PC-3 (cell line): ENCODE results near the gene SHPK. TPM values are rescaled to one million over a fixed set of nuclear protein-coding genes. Genes with fewer than 3 reads are reported as not detected.
"Not testable (repeated sequence)": the region's sequence is repeated elsewhere in the genome, so short reads cannot be mapped to it uniquely, and the experiment has no call there.

ENCODE experiments used
- ATAC-seq: fragments of 200-7000 bp; cut with Tn5 transposase; 2 replicates; pipeline ENCODE4 v1.9.1; 2020; ENCODE audit warnings: mild to moderate bottlenecking, moderate library complexity
- BruUV-seq: library from RNA; stranded (reverse); fragments of 400-500 nt; replicated peaks from 2 replicates; lab custom pipeline; 2021; lab: Mats Ljungman, UMichigan
- CTCF ChIA-PET: fragments of 300-600 bp; sonication (Branson Sonifier 250); formaldehyde crosslinking; loops from one replicate; lab custom pipeline; 2022; ENCODE audit warnings: antibody characterized with exemption; lab: Charles Lee
- POLR2A ChIA-PET: fragments of 300-600 bp; sonication (Branson Sonifier 250); formaldehyde crosslinking; loops from one replicate; lab custom pipeline; 2022; ENCODE audit warnings: antibody characterized with exemption; ENCODE audit not compliant: unreplicated experiment; lab: Charles Lee
- DNase-seq: peaks from one replicate; pipeline ENCODE4 v3.0.0-alpha.2; 2015
- H2AFZ ChIP-seq: fragments of 300-600 bp; sonication (generic); 2 replicates; pipeline ENCODE4 v1.6.0; 2016; ENCODE audit warnings: antibody characterized with exemption, low read length
- H3F3A ChIP-seq: fragments of 300-600 bp; sonication (generic); one replicate; pipeline ENCODE4 v1.6.0; 2017; ENCODE audit warnings: antibody characterized with exemption, low read length, control low read depth, mild to moderate bottlenecking; ENCODE audit not compliant: unreplicated experiment
- H3K27ac ChIP-seq: fragments of 300-600 bp; sonication (generic); 2 replicates; pipeline ENCODE4 v1.5.1; 2016; ENCODE audit warnings: mild to moderate bottlenecking, low read length
- H3K27me3 ChIP-seq: fragments of 300-600 bp; sonication (generic); 2 replicates; pipeline ENCODE4 v1.6.1; 2016; ENCODE audit warnings: low read length, mixed read lengths
- H3K36me3 ChIP-seq: fragments of 300-600 bp; sonication (generic); 2 replicates; pipeline ENCODE4 v1.6.1; 2016; ENCODE audit warnings: low read depth, mixed run types, low read length, mixed read lengths
- H3K4me1 ChIP-seq: fragments of 300-600 bp; sonication (generic); 2 replicates; pipeline ENCODE4 v1.5.1; 2016; ENCODE audit warnings: low read length; ENCODE audit not compliant: insufficient read depth
- H3K4me2 ChIP-seq: fragments of 300-600 bp; sonication (generic); 2 replicates; pipeline ENCODE4 v1.6.0; 2016; ENCODE audit warnings: low read length
- H3K4me3 ChIP-seq: fragments of 300-600 bp; sonication (generic); 2 replicates; pipeline ENCODE4 v1.5.1; 2016; ENCODE audit warnings: mild to moderate bottlenecking, low read length, mixed read lengths
- H3K79me2 ChIP-seq: fragments of 300-600 bp; sonication (generic); 2 replicates; pipeline ENCODE4 v1.6.1; 2017; ENCODE audit warnings: low read length, mixed read lengths
- H3K9ac ChIP-seq: fragments of 300-600 bp; sonication (generic); 2 replicates; pipeline ENCODE4 v1.6.0; 2016; ENCODE audit warnings: mild to moderate bottlenecking, low read length
- H3K9me2 ChIP-seq: fragments of 300-600 bp; sonication (generic); replicated peaks from 2 replicates; pipeline ENCODE4 v1.6.1; 2016; ENCODE audit warnings: mixed run types, low read length, mixed read lengths
- H3K9me3 ChIP-seq: fragments of 300-600 bp; sonication (generic); 2 replicates; pipeline ENCODE4 v1.6.1; 2016; ENCODE audit warnings: low read length, mixed read lengths
- H4K20me1 ChIP-seq: fragments of 300-600 bp; sonication (generic); 2 replicates; pipeline ENCODE4 v1.6.1; 2016; ENCODE audit warnings: low read length, mixed read lengths
- EZH2 ChIP-seq: fragments of 300-600 bp; sonication (generic); IDR thresholded peaks from one replicate; pipeline ENCODE4 v1.6.1; 2017; ENCODE audit warnings: antibody characterized with exemption, mild to moderate bottlenecking, low read length; ENCODE audit not compliant: unreplicated experiment
- EZH2phosphoT487 ChIP-seq: fragments of 300-600 bp; sonication (generic); IDR thresholded peaks from 2 replicates; pipeline ENCODE4 v1.6.1; 2018; ENCODE audit warnings: mild to moderate bottlenecking, antibody characterized with exemption, low read length, borderline replicate concordance
- intact Hi-C: fragments of 100-400 bp; cut with micrococcal nuclease; formaldehyde crosslinking; loops from 2 replicates; pipeline ENCODE4 v1.9.0; 2023
- total RNA-seq: library from RNA; depleted of rRNA; stranded (reverse); fragments of >200 nt; gene quantifications from 2 replicates; pipeline ENCODE4 v1.2.3, GENCODE V29; 2014
- TF ChIP-seq, protein P1 (sequence below): fragments of 300-600 bp; sonication (generic); conservative IDR thresholded peaks from 2 replicates; pipeline ENCODE4 v1.5.1; 2017; ENCODE audit warnings: antibody characterized with exemption, low read depth, mild to moderate bottlenecking, low read length

SHPK gene
- total RNA-seq, 1 experiment from 2014 or later, result 22.4 TPM

DNA sequence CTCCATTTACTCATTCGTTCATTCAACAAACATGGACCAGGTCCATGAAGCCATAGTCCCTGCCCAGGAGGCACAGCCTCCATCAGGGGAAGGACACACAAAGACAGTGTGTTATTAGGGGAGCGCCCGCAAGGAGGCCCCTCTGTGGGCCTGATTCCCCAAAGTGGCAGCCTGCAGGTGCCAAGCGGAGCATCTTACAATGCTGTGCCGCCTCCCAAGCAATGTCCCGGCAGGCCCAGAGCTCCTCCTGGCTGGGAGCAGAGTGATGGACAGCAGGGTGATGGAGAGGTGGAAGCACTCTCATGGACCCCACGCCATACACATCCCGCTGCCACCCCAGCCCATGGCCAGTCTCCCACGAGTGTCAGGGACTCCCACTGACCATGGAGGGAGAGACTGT lies 52.6 kb downstream of the SHPK start:
- POLR2A ChIA-PET, result no interaction called here
- H3K36me3 ChIP-seq, result peaks cover 5% of the 10 kb centered on the region; the same call in 1 of the 2 replicates
- H2AFZ ChIP-seq, result no peak overlapping the region
- H3F3A ChIP-seq, result no peaks in the 10 kb centered on the region
- no peaks in the 10 kb centered on the region for H4K20me1 ChIP-seq
- H3K79me2 ChIP-seq, result no peaks in the 10 kb centered on the region
- intact Hi-C loops, result no loop called here
- no peak for DNase-seq
- no peak overlapping the region for H3K27ac ChIP-seq
- CTCF ChIA-PET, result no interaction called here
- no peak overlapping the region for H3K4me2 ChIP-seq
- H3K4me1 ChIP-seq, result no peaks in the 10 kb centered on the region
- H3K9me2 ChIP-seq, result no peaks in the 10 kb centered on the region
- no peaks in the 10 kb centered on the region for H3K27me3 ChIP-seq
- no TSS peak for BruUV-seq
- H3K9ac ChIP-seq, result no peak overlapping the region
- no peaks in the 10 kb centered on the region for H3K9me3 ChIP-seq
- no peak overlapping the region for H3K4me3 ChIP-seq
- no peak for ATAC-seq
- TF ChIP-seq, protein P1, sequence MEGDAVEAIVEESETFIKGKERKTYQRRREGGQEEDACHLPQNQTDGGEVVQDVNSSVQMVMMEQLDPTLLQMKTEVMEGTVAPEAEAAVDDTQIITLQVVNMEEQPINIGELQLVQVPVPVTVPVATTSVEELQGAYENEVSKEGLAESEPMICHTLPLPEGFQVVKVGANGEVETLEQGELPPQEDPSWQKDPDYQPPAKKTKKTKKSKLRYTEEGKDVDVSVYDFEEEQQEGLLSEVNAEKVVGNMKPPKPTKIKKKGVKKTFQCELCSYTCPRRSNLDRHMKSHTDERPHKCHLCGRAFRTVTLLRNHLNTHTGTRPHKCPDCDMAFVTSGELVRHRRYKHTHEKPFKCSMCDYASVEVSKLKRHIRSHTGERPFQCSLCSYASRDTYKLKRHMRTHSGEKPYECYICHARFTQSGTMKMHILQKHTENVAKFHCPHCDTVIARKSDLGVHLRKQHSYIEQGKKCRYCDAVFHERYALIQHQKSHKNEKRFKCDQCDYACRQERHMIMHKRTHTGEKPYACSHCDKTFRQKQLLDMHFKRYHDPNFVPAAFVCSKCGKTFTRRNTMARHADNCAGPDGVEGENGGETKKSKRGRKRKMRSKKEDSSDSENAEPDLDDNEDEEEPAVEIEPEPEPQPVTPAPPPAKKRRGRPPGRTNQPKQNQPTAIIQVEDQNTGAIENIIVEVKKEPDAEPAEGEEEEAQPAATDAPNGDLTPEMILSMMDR, result no peak
- no peak for TF ChIP-seq EZH2phosphoT487
- TF ChIP-seq EZH2, result no peak

DNA sequence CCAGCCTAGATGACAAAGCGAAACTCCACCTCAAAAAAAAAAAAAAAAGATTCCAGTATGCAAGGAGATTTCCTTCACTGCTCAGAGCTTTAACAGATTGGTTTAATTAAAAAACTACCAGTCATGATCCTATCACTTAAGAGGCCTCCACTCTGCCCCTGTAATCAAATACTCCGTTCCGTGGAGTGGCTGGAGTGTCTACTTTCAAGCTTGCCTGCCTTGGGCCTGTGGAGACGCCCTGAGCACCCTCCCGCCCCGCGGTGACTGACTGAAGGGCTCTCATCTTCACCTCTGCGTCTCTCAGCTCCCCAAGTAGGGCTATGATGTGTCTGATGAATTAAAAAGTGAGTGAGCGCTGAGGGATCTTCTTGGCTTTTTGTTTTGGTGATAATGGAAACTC lies 53.1 kb downstream of the SHPK start:
- Histone ChIP-seq H3K27ac (no peak overlapping the region), H3K4me1 (no peaks in the 10 kb centered on the region), H3K36me3 (peaks cover 5% of the 10 kb centered on the region; the same call in 1 of the 2 replicates), H4K20me1 (no peaks in the 10 kb centered on the region), H3K9ac (no peak overlapping the region), H3F3A (no peaks in the 10 kb centered on the region), H3K4me3 (no peak overlapping the region), H3K79me2 (no peaks in the 10 kb centered on the region), H3K4me2 (no peak overlapping the region), H3K9me2 (no peaks in the 10 kb centered on the region), H2AFZ (no peak overlapping the region), H3K9me3 (no peaks in the 10 kb centered on the region), H3K27me3 (no peaks in the 10 kb centered on the region)
- POLR2A ChIA-PET, result no interaction called here
- TF ChIP-seq, protein P1, result no peak
- no peak for TF ChIP-seq EZH2phosphoT487
- CTCF ChIA-PET, result no interaction called here
- no TSS peak for BruUV-seq
- DNase-seq, result no peak
- intact Hi-C loops, result no loop called here
- ATAC-seq, result no peak

DNA sequence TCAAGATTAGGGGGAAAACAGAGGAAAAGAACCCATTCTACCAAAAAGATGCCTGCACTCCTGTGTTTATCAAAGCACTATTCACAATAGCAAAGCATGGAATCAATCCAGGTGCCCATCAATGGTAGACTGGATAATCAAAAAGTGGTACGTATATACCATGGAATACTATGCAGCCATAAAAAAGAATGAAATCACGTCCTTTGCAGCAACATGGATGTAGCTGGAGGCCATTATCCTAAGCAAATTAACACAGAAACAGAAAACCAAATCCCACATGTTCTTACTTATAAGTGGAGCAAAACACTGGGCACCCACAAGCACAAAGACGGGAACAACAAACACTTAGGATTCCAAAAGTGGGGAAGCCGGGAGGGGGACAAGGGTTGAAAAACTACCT lies 57.4 kb downstream of the SHPK start:
- H4K20me1 ChIP-seq, H3K9me3 ChIP-seq, H3K27me3 ChIP-seq, CTCF ChIA-PET, H2AFZ ChIP-seq, H3K9ac ChIP-seq, H3K9me2 ChIP-seq, intact Hi-C loops, H3K4me2 ChIP-seq, BruUV-seq, DNase-seq, H3K4me3 ChIP-seq, H3K27ac ChIP-seq, ATAC-seq, POLR2A ChIA-PET, H3K36me3 ChIP-seq, H3K79me2 ChIP-seq, H3F3A ChIP-seq: not testable (repeated sequence)
- H3K4me1 ChIP-seq, result peaks cover 22% of the 10 kb centered on the region
